Activated CD8-positive, alpha-beta memory T cell treated with anti-CD3 and anti-CD28 coated beads for 36 hours (primary cell): Measurements from ENCODE around the gene CAVIN2. TPM values are rescaled to one million over a fixed set of nuclear protein-coding genes. Genes with fewer than 3 reads are reported as not detected.

ENCODE experiments used
- CTCF ChIA-PET: fragments of 350-600 bp; sonication (Branson Sonifier 250); formaldehyde crosslinking; loops from one replicate; lab custom pipeline; 2021; ENCODE audit warnings: antibody characterized with exemption; lab: Charles Lee
- POLR2A ChIA-PET: fragments of 350-600 bp; sonication (Branson Sonifier 250); formaldehyde crosslinking; loops from one replicate; lab custom pipeline; 2021; ENCODE audit warnings: antibody characterized with exemption; lab: Charles Lee
- total RNA-seq, 2 experiments: library from RNA; stranded (reverse); gene quantifications; one replicate each; pipeline ENCODE4 v1.2.3, GENCODE V29; 2021

Gene CAVIN2
- total RNA-seq, result not detected

- CTCF ChIA-PET, result interaction anchor here (0.9 kb wide), 1 partner anchor 23 kb away, joined by 3 read pairs; no protein-coding TSS in a partner anchor
- POLR2A ChIA-PET, result no interaction called here
These were observed at the start of gene CAVIN2 for GRCh38 chr2:191846515-191847476. Gene CAVIN2, minus strand, starts transcription at chr2:191847088. Its CDS starts 163 bp downstream, at chr2:191846925.

- POLR2A ChIA-PET, result no interaction called here
- CTCF ChIA-PET, result no interaction called here
These were observed 48.9 kb upstream of the CAVIN2 start for GRCh38 chr2:191895743-191896142.

- ChIA-PET POLR2A (no interaction called here), CTCF (no interaction called here)
These were observed 48.3 kb upstream of the CAVIN2 start for GRCh38 chr2:191895195-191895594.

- POLR2A ChIA-PET, result no interaction called here
- CTCF ChIA-PET, result no interaction called here
These were observed 47.8 kb upstream of the CAVIN2 start for GRCh38 chr2:191894681-191895147.

GRCh38 chr2:191892391-191892790, 45.5 kb upstream of the CAVIN2 start:
- ChIA-PET CTCF (no interaction called here), POLR2A (no interaction called here)

- CTCF ChIA-PET, result no interaction called here
- POLR2A ChIA-PET, result no interaction called here
These were observed 44.8 kb upstream of the CAVIN2 start for GRCh38 chr2:191891656-191892055.

- ChIA-PET POLR2A (no interaction called here), CTCF (no interaction called here)
These were observed 43.0 kb upstream of the CAVIN2 start for GRCh38 chr2:191889931-191890330.

GRCh38 chr2:191888400-191889166, 41.7 kb upstream of the CAVIN2 start:
- CTCF ChIA-PET, result no interaction called here
- POLR2A ChIA-PET, result no interaction called here

GRCh38 chr2:191885650-191886049, 38.8 kb upstream of the CAVIN2 start:
- CTCF ChIA-PET, result no interaction called here
- POLR2A ChIA-PET, result no interaction called here

GRCh38 chr2:191885098-191885497, 38.2 kb upstream of the CAVIN2 start:
- ChIA-PET CTCF (no interaction called here), POLR2A (no interaction called here)

GRCh38 chr2:191881982-191882816, 35.3 kb upstream of the CAVIN2 start:
- ChIA-PET POLR2A (no interaction called here), CTCF (no interaction called here)

- ChIA-PET CTCF (no interaction called here), POLR2A (no interaction called here)
These were observed 31.8 kb upstream of the CAVIN2 start for GRCh38 chr2:191878548-191879279.

- POLR2A ChIA-PET, result no interaction called here
- CTCF ChIA-PET, result no interaction called here
These were observed 31.0 kb upstream of the CAVIN2 start for GRCh38 chr2:191877875-191878274.

- ChIA-PET CTCF (no interaction called here), POLR2A (no interaction called here)
These were observed 29.0 kb upstream of the CAVIN2 start for GRCh38 chr2:191875859-191876258.

- CTCF ChIA-PET, result no interaction called here
- POLR2A ChIA-PET, result interaction anchor here (0.7 kb wide), 1 partner anchor 361 kb away, joined by 8 read pairs; no protein-coding TSS in a partner anchor
These were observed 23.9 kb upstream of the CAVIN2 start for GRCh38 chr2:191870744-191871143.

GRCh38 chr2:191869781-191870180, 22.9 kb upstream of the CAVIN2 start:
- CTCF ChIA-PET, result interaction anchor here (0.6 kb wide), 1 partner anchor 22 kb away, joined by 3 read pairs; no protein-coding TSS in a partner anchor

GRCh38 chr2:191869178-191869577, 22.3 kb upstream of the CAVIN2 start:
- ChIA-PET POLR2A (no interaction called here), CTCF (interaction anchor here (0.6 kb wide), 1 partner anchor 22 kb away, joined by 3 read pairs; no protein-coding TSS in a partner anchor)

More at GRCh38 chr2:191869781-191870180, 22.9 kb upstream of the CAVIN2 start:
- POLR2A ChIA-PET, result no interaction called here

- CTCF ChIA-PET, result no interaction called here
- POLR2A ChIA-PET, result no interaction called here
These were observed 20.6 kb upstream of the CAVIN2 start for GRCh38 chr2:191867507-191867847.
